Thyroid gland (tissue), 4 donors: Measurements from ENCODE around the gene REPIN1. TPM values are rescaled to one million over a fixed set of nuclear protein-coding genes. Genes with fewer than 3 reads are reported as not detected.

Experiments used
- DNase-seq, 2 donors: peaks; one replicate each; pipeline ENCODE4 v3.0.0-alpha.2; 2019
- H3K27ac ChIP-seq, 3 donors: fragments of 200-600 bp; sonication (generic); 1 replicate in 2 of 3; 2 replicates in 1 of 3; pipeline ENCODE4 v1.5.1; 2016 to 2019; ENCODE audit warnings: mild to moderate bottlenecking in 1 of 3, moderate library complexity in 1 of 3
- H3K27me3 ChIP-seq: fragments of 200-600 bp; sonication (generic); one replicate; pipeline ENCODE4 v1.5.1; 2019
- H3K36me3 ChIP-seq, 2 donors: fragments of 200-600 bp; sonication (generic); one replicate each; pipeline ENCODE4 v1.5.1; 2016 to 2019
- H3K4me1 ChIP-seq, 2 donors: fragments of 200-600 bp; sonication (generic); one replicate each; pipeline ENCODE4 v1.5.1; 2017 to 2019
- H3K4me3 ChIP-seq, 3 donors: fragments of 200-600 bp; sonication (generic); replicated peaks in 1 of 3; 1 replicate in 2 of 3; 2 replicates in 1 of 3; pipeline ENCODE4 v1.5.1; 2016; ENCODE audit warnings: mild to moderate bottlenecking in 1 of 3
- H3K9me3 ChIP-seq: fragments of 200-600 bp; sonication (generic); one replicate; pipeline ENCODE4 v1.5.1; 2017
- POLR2A ChIP-seq, 2 donors: fragments of 450-650 bp; IDR thresholded peaks; one replicate each; pipeline ENCODE4 v1.6.1; 2017; ENCODE audit warnings: antibody characterized with exemption in 2 of 2, mild to moderate bottlenecking in 2 of 2, moderate library complexity in 1 of 2
- WGBS, 2 donors: methylation state at CpG; one replicate each; pipeline ENCODE4 v1.1.5; 2017; 5-methylcytosine and 5-hydroxymethylcytosine counted together
- intact Hi-C: fragments of 100-400 bp; cut with DNase I; formaldehyde crosslinking; loops from one replicate; pipeline ENCODE4 v1.15.1; 2023
- total RNA-seq, 4 donors: library from RNA; depleted of rRNA; stranded (reverse); fragments of >200 nt; gene quantifications; one replicate each; pipeline ENCODE4 v1.2.3, GENCODE V29; 2016
- TF ChIP-seq, protein P1 (sequence below), 6 experiments: fragments of 200-600 bp in 3 of 6; fragments of 450-650 bp in 3 of 6; sonication (generic) in 3 of 6; IDR thresholded peaks; one replicate each; pipeline ENCODE4 v1.5.1; 2016 to 2019; ENCODE audit warnings: antibody characterized with exemption in 6 of 6, mild to moderate bottlenecking in 2 of 6, inconsistent platforms in 1 of 6, moderate library complexity in 1 of 6

Gene REPIN1
- total RNA-seq, 4 donors from 2014 or later: 71.9 to 144 (median 123) TPM

DNA sequence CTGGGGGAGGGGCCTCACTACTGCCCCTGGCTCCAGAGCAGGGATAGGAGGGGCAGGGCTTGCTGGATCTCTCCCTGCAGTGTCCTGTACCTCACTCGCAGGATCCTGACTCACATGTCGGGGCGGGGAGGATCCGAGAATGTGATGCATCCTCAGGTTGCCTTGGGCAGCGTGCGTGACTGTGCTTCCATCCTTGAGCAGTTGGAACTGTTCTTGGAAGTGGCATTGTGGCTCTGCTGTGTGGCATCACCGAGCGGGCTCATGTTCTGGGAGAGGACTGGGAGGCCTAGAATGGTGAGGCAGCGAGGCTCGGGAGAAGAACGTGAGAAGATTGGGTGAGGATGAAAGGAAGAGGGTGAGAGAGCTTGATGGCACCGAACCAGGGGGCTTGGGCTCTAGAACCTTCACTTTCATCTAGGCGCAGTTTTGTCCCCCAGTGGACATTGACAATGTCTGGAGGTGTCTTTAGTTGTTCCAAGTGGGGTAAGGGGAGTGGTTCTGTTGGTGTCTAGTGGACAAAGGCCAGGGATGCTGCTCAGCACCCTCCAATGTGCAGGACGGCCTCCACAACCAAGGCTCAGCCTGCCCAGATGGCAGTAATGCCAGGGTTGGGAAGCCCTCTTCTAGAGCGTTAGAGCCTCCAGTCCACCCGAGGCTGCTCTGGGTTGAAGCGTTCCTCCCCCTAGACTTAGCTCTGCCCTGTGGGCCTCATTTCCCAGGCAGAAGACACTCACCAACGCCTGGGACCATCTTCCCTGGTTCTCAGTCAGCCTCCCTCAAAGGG is 35.6 kb upstream of the REPIN1 start:
- 92 to 97% methylated on average over 14 to 17 of the region's 18 CpGs for WGBS, 2 donors
- no peak overlapping the region for H3K27ac ChIP-seq
- intact Hi-C loops: no loop called here

DNA sequence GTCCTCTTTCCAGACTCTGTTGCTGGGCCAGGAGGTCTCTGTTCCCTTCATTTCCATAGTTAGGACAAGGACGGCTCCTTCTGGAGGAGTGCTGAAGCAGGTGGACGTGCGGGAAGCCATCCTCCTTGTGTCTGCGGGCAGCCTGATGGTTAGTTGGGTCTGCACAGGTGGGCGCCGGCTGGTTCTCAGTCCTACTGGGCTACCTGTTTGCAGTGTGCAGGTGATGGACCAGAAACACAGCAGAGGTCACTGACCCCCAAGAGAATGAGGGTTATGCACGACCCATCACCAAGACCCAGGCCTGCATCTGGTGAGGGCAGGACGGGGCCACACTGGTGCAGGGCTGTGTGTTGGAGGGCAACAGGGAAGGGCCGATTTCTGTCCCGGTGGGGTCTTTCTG is 35.0 kb upstream of the REPIN1 start:
- intact Hi-C loops: no loop called here
- peaks cover 9 to 15% of the 10 kb centered on the region in 2 donors for H3K4me1 ChIP-seq
- WGBS, 2 donors: 100% methylated on average over 8 to 9 of the region's 10 CpGs
- no peak for DNase-seq
- no peaks in the 10 kb centered on the region for H3K36me3 ChIP-seq
- no peak overlapping the region for H3K4me3 ChIP-seq
- no peaks in the 10 kb centered on the region for H3K9me3 ChIP-seq
- H3K27me3 ChIP-seq: no peaks in the 10 kb centered on the region
- H3K27ac ChIP-seq: no peak overlapping the region
- TF ChIP-seq, protein P1, sequence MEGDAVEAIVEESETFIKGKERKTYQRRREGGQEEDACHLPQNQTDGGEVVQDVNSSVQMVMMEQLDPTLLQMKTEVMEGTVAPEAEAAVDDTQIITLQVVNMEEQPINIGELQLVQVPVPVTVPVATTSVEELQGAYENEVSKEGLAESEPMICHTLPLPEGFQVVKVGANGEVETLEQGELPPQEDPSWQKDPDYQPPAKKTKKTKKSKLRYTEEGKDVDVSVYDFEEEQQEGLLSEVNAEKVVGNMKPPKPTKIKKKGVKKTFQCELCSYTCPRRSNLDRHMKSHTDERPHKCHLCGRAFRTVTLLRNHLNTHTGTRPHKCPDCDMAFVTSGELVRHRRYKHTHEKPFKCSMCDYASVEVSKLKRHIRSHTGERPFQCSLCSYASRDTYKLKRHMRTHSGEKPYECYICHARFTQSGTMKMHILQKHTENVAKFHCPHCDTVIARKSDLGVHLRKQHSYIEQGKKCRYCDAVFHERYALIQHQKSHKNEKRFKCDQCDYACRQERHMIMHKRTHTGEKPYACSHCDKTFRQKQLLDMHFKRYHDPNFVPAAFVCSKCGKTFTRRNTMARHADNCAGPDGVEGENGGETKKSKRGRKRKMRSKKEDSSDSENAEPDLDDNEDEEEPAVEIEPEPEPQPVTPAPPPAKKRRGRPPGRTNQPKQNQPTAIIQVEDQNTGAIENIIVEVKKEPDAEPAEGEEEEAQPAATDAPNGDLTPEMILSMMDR (IDR thresholded peaks at IDR 0.05): no peak
- no peak for TF ChIP-seq POLR2A (IDR thresholded peaks at IDR 0.05)

More for the DNA sequence above, 35.6 kb upstream of the REPIN1 start:
- Histone ChIP-seq H3K4me1 (peaks cover 9 to 15% of the 10 kb centered on the region in 2 donors), H3K4me3 (no peak overlapping the region), H3K9me3 (no peaks in the 10 kb centered on the region), H3K27me3 (no peaks in the 10 kb centered on the region), H3K36me3 (no peaks in the 10 kb centered on the region)
- TF ChIP-seq POLR2A (IDR thresholded peaks at IDR 0.05): no peak
- TF ChIP-seq, protein P1 (IDR thresholded peaks at IDR 0.05): no peak
- no peak for DNase-seq

GRCh38 chr7:150334108-150334507 is 34.5 kb upstream of the REPIN1 start:
- no peaks in the 10 kb centered on the region for H3K36me3 ChIP-seq
- no peaks in the 10 kb centered on the region for H3K9me3 ChIP-seq
- H3K27me3 ChIP-seq: no peaks in the 10 kb centered on the region
- WGBS, 2 donors: 95 to 97% methylated on average over 8 of the region's 8 CpGs
- H3K4me3 ChIP-seq: no peak overlapping the region
- H3K4me1 ChIP-seq: peaks cover 9 to 15% of the 10 kb centered on the region in 2 donors
- no peak for DNase-seq
- H3K27ac ChIP-seq: no peak overlapping the region
- TF ChIP-seq, protein P1 (IDR thresholded peaks at IDR 0.05): no peak
- no peak for TF ChIP-seq POLR2A (IDR thresholded peaks at IDR 0.05)
- intact Hi-C loops: no loop called here

- no peak overlapping the region for H3K4me3 ChIP-seq
- no peaks in the 10 kb centered on the region for H3K36me3 ChIP-seq
- peaks cover 10 to 22% of the 10 kb centered on the region in 2 donors for H3K4me1 ChIP-seq
- TF ChIP-seq, protein P1 (IDR thresholded peaks at IDR 0.05): no peak
- no peak for TF ChIP-seq POLR2A (IDR thresholded peaks at IDR 0.05)
- 65 to 73% methylated on average over 7 of the region's 7 CpGs for WGBS, 2 donors
- H3K9me3 ChIP-seq: no peaks in the 10 kb centered on the region
- H3K27me3 ChIP-seq: no peaks in the 10 kb centered on the region
- H3K27ac ChIP-seq: peak overlapping the region in 2 of 3 donors; percentile 17 to 61
- DNase-seq: no peak
- intact Hi-C loops: no loop called here
Measured at GRCh38 chr7:150335108-150335773, 33.4 kb upstream of the REPIN1 start.

DNA sequence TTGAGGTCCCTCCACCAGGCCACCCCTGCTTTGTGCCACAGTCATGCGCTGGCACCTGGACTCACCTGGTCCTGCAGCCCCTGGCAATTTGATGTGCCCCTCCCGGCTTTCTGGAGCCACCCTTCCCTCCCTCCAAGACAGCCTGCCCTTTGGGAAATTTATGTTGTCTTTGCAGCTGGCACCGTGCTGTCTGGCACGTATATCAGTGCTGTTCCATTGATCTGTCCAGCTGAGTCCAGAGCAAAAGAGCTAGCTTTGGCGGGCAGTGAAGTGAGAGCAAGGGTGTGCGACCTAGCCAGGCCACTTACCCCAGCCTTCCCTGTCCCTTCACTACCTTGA is 32.9 kb upstream of the REPIN1 start:
- Histone ChIP-seq H3K4me3 (no peak overlapping the region), H3K4me1 (peaks cover 15 to 27% of the 10 kb centered on the region in 2 donors), H3K27ac (peak overlapping the region in 2 of 3 donors; percentile 17 to 61), H3K27me3 (no peaks in the 10 kb centered on the region), H3K36me3 (no peaks in the 10 kb centered on the region), H3K9me3 (no peaks in the 10 kb centered on the region)
- intact Hi-C loops: no loop called here
- TF ChIP-seq, protein P1 (IDR thresholded peaks at IDR 0.05): no peak
- TF ChIP-seq POLR2A (IDR thresholded peaks at IDR 0.05): no peak
- 29 to 32% methylated on average over 4 to 6 of the region's 6 CpGs for WGBS, 2 donors
- DNase-seq: peak; percentile 43 to 55
